Nephron (organoid): ENCODE measurements around the gene MTR.

ENCODE experiments used
- H3K27ac Mint-ChIP-seq, 3 experiments: 2 replicates each; pipeline ENCODE4 v1.8.0; 2020; ENCODE audit warnings: mixed read lengths in 3 of 3, mild to moderate bottlenecking in 2 of 3, moderate library complexity in 1 of 3
- H3K27me3 Mint-ChIP-seq: 2 replicates; pipeline ENCODE4 v1.8.0; 2021; ENCODE audit warnings: low read depth, mild to moderate bottlenecking, moderate library complexity, mixed read lengths
- H3K36me3 Mint-ChIP-seq: 2 replicates; pipeline ENCODE4 v1.8.0; 2020; ENCODE audit warnings: low read depth, mixed read lengths
- H3K4me1 Mint-ChIP-seq: 2 replicates; pipeline ENCODE4 v1.8.0; 2020; ENCODE audit warnings: mixed read lengths
- H3K4me3 Mint-ChIP-seq, 3 experiments: 2 replicates each; pipeline ENCODE4 v1.8.0; 2020; ENCODE audit warnings: mild to moderate bottlenecking in 3 of 3, mixed read lengths in 3 of 3, moderate library complexity in 2 of 3
- H3K9me3 Mint-ChIP-seq: 2 replicates; pipeline ENCODE4 v1.8.0; 2020; ENCODE audit warnings: mixed read lengths
- TF ChIP-seq, protein P1 (sequence below), 3 experiments: fragments of 200-600 bp; sonication (generic); IDR thresholded peaks; one replicate each; pipeline ENCODE4 v1.5.0; 2021; ENCODE audit warnings: antibody characterized with exemption in 3 of 3; ENCODE audit not compliant: unreplicated experiment in 3 of 3

The MTR gene

DNA sequence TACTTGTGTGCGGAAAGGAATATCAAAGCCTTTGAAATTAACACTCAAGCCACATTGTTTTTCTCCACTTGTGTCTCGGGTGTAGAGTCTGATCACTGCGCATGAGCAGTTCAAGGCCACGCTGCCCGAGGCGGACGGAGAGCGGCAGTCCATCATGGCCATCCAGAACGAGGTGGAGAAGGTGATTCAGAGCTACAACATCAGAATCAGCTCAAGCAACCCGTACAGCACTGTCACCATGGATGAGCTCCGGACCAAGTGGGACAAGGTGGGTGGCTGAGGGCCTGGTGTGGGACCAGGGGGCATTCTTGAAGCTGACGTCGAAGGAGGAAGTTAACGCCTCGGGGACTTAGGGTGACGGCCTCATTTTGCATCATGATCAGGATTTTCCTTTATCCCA is 43.7 kb upstream of the MTR start:
- Mint-ChIP-seq H3K27ac (no peak overlapping the region), H3K4me1 (no peaks in the 10 kb centered on the region), H3K9me3 (no peaks in the 10 kb centered on the region), H3K27me3 (no peaks in the 10 kb centered on the region), H3K36me3 (no peaks in the 10 kb centered on the region), H3K4me3 (no peak overlapping the region)
- TF ChIP-seq, protein P1, sequence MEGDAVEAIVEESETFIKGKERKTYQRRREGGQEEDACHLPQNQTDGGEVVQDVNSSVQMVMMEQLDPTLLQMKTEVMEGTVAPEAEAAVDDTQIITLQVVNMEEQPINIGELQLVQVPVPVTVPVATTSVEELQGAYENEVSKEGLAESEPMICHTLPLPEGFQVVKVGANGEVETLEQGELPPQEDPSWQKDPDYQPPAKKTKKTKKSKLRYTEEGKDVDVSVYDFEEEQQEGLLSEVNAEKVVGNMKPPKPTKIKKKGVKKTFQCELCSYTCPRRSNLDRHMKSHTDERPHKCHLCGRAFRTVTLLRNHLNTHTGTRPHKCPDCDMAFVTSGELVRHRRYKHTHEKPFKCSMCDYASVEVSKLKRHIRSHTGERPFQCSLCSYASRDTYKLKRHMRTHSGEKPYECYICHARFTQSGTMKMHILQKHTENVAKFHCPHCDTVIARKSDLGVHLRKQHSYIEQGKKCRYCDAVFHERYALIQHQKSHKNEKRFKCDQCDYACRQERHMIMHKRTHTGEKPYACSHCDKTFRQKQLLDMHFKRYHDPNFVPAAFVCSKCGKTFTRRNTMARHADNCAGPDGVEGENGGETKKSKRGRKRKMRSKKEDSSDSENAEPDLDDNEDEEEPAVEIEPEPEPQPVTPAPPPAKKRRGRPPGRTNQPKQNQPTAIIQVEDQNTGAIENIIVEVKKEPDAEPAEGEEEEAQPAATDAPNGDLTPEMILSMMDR (IDR thresholded peaks at IDR 0.05; ENCODE audit: unreplicated experiment in 3 of 3): no peak

DNA sequence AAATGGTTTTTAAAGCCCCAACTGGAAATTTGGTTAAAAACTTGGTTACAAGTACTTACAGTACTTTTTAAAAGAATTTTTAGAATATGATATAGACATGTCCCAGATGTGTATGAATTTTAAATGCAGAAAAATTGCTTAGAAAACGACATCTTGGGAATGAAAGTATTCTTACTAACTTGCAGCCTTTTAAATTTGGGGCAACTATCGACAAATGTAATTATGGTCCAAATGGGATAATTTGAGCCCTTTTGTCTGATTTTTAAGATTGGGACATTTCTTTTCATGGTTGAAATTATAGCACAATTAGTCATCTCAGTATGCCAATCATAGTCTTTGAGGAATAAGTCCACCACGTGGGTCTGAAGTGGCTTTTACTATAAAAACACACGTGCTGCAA is 43.2 kb upstream of the MTR start:
- Mint-ChIP-seq H3K4me1 (no peaks in the 10 kb centered on the region), H3K9me3 (no peaks in the 10 kb centered on the region), H3K36me3 (no peaks in the 10 kb centered on the region), H3K27ac (no peak overlapping the region), H3K4me3 (no peak overlapping the region), H3K27me3 (no peaks in the 10 kb centered on the region)
- TF ChIP-seq, protein P1 (IDR thresholded peaks at IDR 0.05; ENCODE audit: unreplicated experiment in 3 of 3): no peak

DNA sequence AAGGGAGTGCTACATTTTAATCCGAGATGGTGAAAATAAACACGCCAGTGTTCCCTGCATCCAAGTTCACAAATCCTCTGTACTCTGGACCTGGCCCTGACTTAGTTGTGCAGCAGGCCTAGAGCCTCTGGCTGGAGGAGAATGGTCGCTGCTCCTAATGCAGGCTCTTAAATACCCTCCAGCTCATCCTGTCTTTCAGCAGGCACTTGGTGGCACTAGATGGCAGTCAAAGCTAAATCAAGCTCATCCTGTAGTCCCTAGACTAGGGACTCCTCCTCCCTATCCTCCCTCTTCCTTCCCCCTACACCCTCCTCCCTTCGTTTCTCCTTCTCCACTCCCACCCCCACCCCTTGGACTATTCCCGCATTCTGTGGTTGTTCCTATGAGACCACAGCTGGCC is 41.6 kb upstream of the MTR start:
- H3K36me3 Mint-ChIP-seq: no peaks in the 10 kb centered on the region
- no peaks in the 10 kb centered on the region for H3K9me3 Mint-ChIP-seq
- no peaks in the 10 kb centered on the region for H3K27me3 Mint-ChIP-seq
- H3K4me3 Mint-ChIP-seq: no peak overlapping the region
- TF ChIP-seq, protein P1 (IDR thresholded peaks at IDR 0.05; ENCODE audit: unreplicated experiment in 3 of 3): peak; percentile 21 to 55 (median 39)
- no peaks in the 10 kb centered on the region for H3K4me1 Mint-ChIP-seq
- H3K27ac Mint-ChIP-seq: no peak overlapping the region

DNA sequence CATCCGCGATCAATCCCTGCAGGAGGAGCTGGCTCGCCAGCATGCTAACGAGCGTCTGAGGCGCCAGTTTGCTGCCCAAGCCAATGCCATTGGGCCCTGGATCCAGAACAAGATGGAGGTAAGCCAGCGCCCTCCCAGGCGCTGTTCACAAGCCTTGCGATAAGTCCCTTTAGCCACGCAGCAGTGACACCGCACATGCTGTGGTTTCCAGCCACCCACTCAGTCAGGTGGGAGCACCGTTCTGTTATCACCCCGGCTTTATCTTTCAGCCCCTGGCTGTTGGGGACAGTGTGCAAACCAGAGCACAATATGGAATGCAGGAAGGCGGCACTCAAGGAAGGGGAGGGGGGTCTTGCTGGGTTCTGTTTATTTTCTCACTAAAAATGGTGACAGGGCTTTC is 41.1 kb upstream of the MTR start:
- H3K4me1 Mint-ChIP-seq: no peaks in the 10 kb centered on the region
- H3K4me3 Mint-ChIP-seq: no peak overlapping the region
- TF ChIP-seq, protein P1 (IDR thresholded peaks at IDR 0.05; ENCODE audit: unreplicated experiment in 3 of 3): no peak
- no peaks in the 10 kb centered on the region for H3K27me3 Mint-ChIP-seq
- H3K27ac Mint-ChIP-seq: no peak overlapping the region
- H3K36me3 Mint-ChIP-seq: no peaks in the 10 kb centered on the region
- H3K9me3 Mint-ChIP-seq: no peaks in the 10 kb centered on the region

DNA sequence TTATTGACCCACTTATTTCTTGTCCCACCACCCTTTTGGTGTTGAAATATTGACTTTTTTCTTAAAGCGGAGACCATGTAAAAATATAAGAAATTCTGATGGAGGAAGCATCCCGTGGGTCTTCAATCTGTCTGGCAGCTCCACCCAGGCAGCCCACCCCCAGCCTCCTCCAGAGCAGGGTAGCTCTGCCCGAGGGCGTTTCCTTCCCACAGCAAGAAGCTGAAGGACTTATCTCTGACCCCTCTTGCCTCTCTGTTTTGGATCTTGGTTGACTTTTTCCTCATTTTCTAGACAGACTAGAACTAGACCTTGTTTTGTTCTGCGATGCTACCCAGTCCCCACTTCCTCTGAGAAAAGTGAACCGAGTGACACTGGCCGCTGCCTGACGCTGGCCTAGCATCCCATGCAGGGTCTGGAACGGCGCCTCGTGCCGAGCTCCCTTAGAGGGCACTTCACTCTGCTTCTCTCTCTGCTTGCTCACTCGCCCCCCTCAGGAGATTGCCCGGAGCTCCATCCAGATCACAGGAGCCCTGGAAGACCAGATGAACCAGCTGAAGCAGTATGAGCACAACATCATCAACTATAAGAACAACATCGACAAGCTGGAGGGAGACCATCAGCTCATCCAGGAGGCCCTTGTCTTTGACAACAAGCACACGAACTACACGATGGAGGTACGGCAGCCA is 40.4 kb upstream of the MTR start:
- TF ChIP-seq, protein P1 (IDR thresholded peaks at IDR 0.05; ENCODE audit: unreplicated experiment in 3 of 3): no peak
- no peaks in the 10 kb centered on the region for H3K9me3 Mint-ChIP-seq
- no peak overlapping the region for H3K4me3 Mint-ChIP-seq
- no peaks in the 10 kb centered on the region for H3K4me1 Mint-ChIP-seq
- H3K27ac Mint-ChIP-seq: no peak overlapping the region
- H3K27me3 Mint-ChIP-seq: no peaks in the 10 kb centered on the region
- no peaks in the 10 kb centered on the region for H3K36me3 Mint-ChIP-seq

DNA sequence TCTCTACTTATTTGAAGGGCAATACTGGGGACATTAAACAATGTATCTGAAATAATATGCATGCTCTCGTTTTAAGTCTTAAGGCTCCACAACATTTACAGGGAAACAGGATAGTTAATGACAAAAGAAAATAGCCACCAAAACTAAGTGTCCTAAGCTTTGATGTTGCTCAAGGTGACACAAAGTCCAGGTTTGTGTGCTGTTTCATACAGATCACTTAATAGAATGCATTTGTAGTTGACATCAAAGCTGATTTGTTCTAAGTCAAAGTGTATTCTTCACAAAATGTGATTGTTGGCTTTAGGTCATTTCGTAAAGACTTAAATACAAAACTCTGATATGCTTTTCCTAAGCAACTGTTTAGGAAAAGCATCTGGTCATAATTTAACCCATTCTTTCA is 37.5 kb upstream of the MTR start:
- Mint-ChIP-seq H3K9me3 (no peaks in the 10 kb centered on the region), H3K4me1 (no peaks in the 10 kb centered on the region), H3K36me3 (no peaks in the 10 kb centered on the region), H3K4me3 (no peak overlapping the region), H3K27ac (no peak overlapping the region), H3K27me3 (no peaks in the 10 kb centered on the region)
- TF ChIP-seq, protein P1 (IDR thresholded peaks at IDR 0.05; ENCODE audit: unreplicated experiment in 3 of 3): no peak
